GM23338 (cell line): ENCODE measurements around the gene USP32. TPM values are rescaled to one million over a fixed set of nuclear protein-coding genes. Genes with fewer than 3 reads are reported as not detected.
A peak's percentile ranks its signal among the peaks of the same experiment; 100 is the strongest.
"Not testable (repeated sequence)": the region's sequence is repeated elsewhere in the genome, so short reads cannot be mapped to it uniquely, and the experiment has no call there.

Experiments used
- ATAC-seq: fragments of 200-7000 bp; cut with Tn5 transposase; 3 replicates; pipeline ENCODE4 v1.9.1; 2020
- DNase-seq: peaks from one replicate; pipeline ENCODE4 v3.0.0-alpha.2; 2015; ENCODE audit warnings: low spot score
- H2AFZ ChIP-seq: fragments of 200-600 bp; sonication (generic); 2 replicates; pipeline ENCODE4 v1.8.0; 2016; ENCODE audit warnings: antibody characterized with exemption, mild to moderate bottlenecking, moderate library complexity
- H3F3A ChIP-seq: fragments of 200-600 bp; sonication (generic); replicated peaks from 2 replicates; pipeline ENCODE4 v1.8.0; 2017; ENCODE audit warnings: antibody characterized with exemption, mixed run types, low read depth
- H3K27ac ChIP-seq: fragments of 200-600 bp; sonication (generic); 2 replicates; pipeline ENCODE4 v1.6.1; 2016; ENCODE audit warnings: low read depth
- H3K27me3 ChIP-seq: fragments of 200-600 bp; sonication (generic); 2 replicates; pipeline ENCODE4 v1.8.0; 2016; ENCODE audit warnings: mild to moderate bottlenecking, mixed run types, moderate library complexity; ENCODE audit not compliant: insufficient read depth
- H3K36me3 ChIP-seq: fragments of 200-600 bp; sonication (generic); 2 replicates; pipeline ENCODE4 v1.8.0; 2016; ENCODE audit warnings: mild to moderate bottlenecking; ENCODE audit not compliant: insufficient read depth
- H3K4me1 ChIP-seq: fragments of 200-600 bp; sonication (generic); 2 replicates; pipeline ENCODE4 v1.8.0; 2016; ENCODE audit warnings: mild to moderate bottlenecking, moderate library complexity; ENCODE audit not compliant: insufficient read depth
- H3K4me2 ChIP-seq: fragments of 200-600 bp; sonication (generic); 2 replicates; pipeline ENCODE4 v1.7.1; 2017; ENCODE audit warnings: mixed run types
- H3K4me3 ChIP-seq: fragments of 200-600 bp; sonication (generic); 2 replicates; pipeline ENCODE4 v1.6.1; 2016; ENCODE audit warnings: mixed run types
- H3K79me2 ChIP-seq: fragments of 200-600 bp; sonication (generic); replicated peaks from 2 replicates; pipeline ENCODE4 v1.8.0; 2017; ENCODE audit warnings: mild to moderate bottlenecking; ENCODE audit not compliant: insufficient read depth
- H3K9me2 ChIP-seq: fragments of 200-600 bp; sonication (generic); 2 replicates; pipeline ENCODE4 v1.8.0; 2017; ENCODE audit not compliant: insufficient read depth
- H4K20me1 ChIP-seq: fragments of 200-600 bp; sonication (generic); replicated peaks from 2 replicates; pipeline ENCODE4 v1.8.0; 2017; ENCODE audit warnings: mild to moderate bottlenecking; ENCODE audit not compliant: insufficient read depth
- H3K27ac Mint-ChIP-seq: 2 replicates; pipeline ENCODE4 v1.8.0; 2020; ENCODE audit warnings: inconsistent platforms, mild to moderate bottlenecking, moderate library complexity, mixed read lengths
- H3K27me3 Mint-ChIP-seq: 3 replicates; pipeline ENCODE4 v1.8.0; 2022; ENCODE audit warnings: low read depth, mild to moderate bottlenecking, moderate library complexity, mixed read lengths, inconsistent platforms; ENCODE audit not compliant: insufficient read depth, poor library complexity
- H3K36me3 Mint-ChIP-seq: 3 replicates; pipeline ENCODE4 v1.8.0; 2021; ENCODE audit warnings: low read depth, mild to moderate bottlenecking, inconsistent platforms, moderate library complexity, mixed read lengths
- H3K4me1 Mint-ChIP-seq: 3 replicates; pipeline ENCODE4 v1.8.0; 2020; ENCODE audit warnings: mild to moderate bottlenecking, inconsistent platforms, mixed read lengths
- H3K4me3 Mint-ChIP-seq: 3 replicates; pipeline ENCODE4 v1.8.0; 2021; ENCODE audit warnings: moderate library complexity, mild to moderate bottlenecking, inconsistent platforms, mixed read lengths
- H3K9me3 Mint-ChIP-seq: 3 replicates; pipeline ENCODE4 v1.8.0; 2020; ENCODE audit warnings: moderate library complexity, mild to moderate bottlenecking, inconsistent platforms, mixed read lengths
- CREB1 ChIP-seq: fragments of 250-450 bp; sonication (Bioruptor Pico); IDR thresholded peaks from 2 replicates; pipeline ENCODE4 v1.5.0; 2020; ENCODE audit warnings: low read depth, mild to moderate bottlenecking, moderate library complexity
- EZH2 ChIP-seq: fragments of 200-600 bp; sonication (generic); IDR thresholded peaks from one replicate; pipeline ENCODE4 v1.8.0; 2017; ENCODE audit warnings: antibody characterized with exemption, mild to moderate bottlenecking, low read depth; ENCODE audit not compliant: unreplicated experiment
- EZH2phosphoT487 ChIP-seq: fragments of 200-600 bp; sonication (generic); IDR thresholded peaks from one replicate; pipeline ENCODE4 v1.8.1; 2018; ENCODE audit warnings: antibody characterized with exemption; ENCODE audit not compliant: unreplicated experiment
- JUNB ChIP-seq: IDR thresholded peaks from one replicate; pipeline ENCODE4 v1.6.1; 2016; ENCODE audit warnings: antibody characterized with exemption; ENCODE audit not compliant: unreplicated experiment
- NANOG ChIP-seq: IDR thresholded peaks from 2 replicates; pipeline ENCODE4 v1.6.1; 2016; ENCODE audit warnings: antibody characterized with exemption, borderline replicate concordance
- POLR2AphosphoS5 ChIP-seq: IDR thresholded peaks from 2 replicates; pipeline ENCODE4 v1.6.1; 2016; ENCODE audit warnings: antibody characterized with exemption, low read depth
- STAT1 ChIP-seq: IDR thresholded peaks from one replicate; pipeline ENCODE4 v1.6.1; 2016; ENCODE audit warnings: antibody characterized with exemption; ENCODE audit not compliant: unreplicated experiment
- ZNF114 ChIP-seq: fragments of 250-450 bp; sonication (Bioruptor Pico); IDR thresholded peaks from 2 replicates; pipeline ENCODE4 v1.5.0; 2020; ENCODE audit warnings: mild to moderate bottlenecking, moderate library complexity
- polyA plus RNA-seq: library from polyadenylated mRNA; unstranded; fragments of >200 nt; fragmentation: Nextera tagmentation; extraction: Ambion mirVana; gene quantifications from 2 replicates; pipeline ENCODE4 v1.2.1, GENCODE V29; 2016
- total RNA-seq: library from RNA; depleted of rRNA; stranded (reverse); fragments of >200 nt; shearing (Covaris generic); gene quantifications from 2 replicates; pipeline ENCODE4 v1.2.3, GENCODE V29; 2014
- TF ChIP-seq, protein P1 (sequence below): fragments of 250-450 bp; sonication (Bioruptor Pico); IDR thresholded peaks from 2 replicates; pipeline ENCODE4 v1.5.0; 2020; ENCODE audit warnings: mild to moderate bottlenecking, moderate library complexity
- TF ChIP-seq, protein P2 (sequence below): IDR thresholded peaks from 2 replicates; pipeline ENCODE4 v1.6.1; 2016; ENCODE audit warnings: antibody characterized with exemption

Gene USP32
- total and polyA plus RNA-seq, 2 experiments from 2014 or later = 43.6 to 129 TPM

- H3K4me1 ChIP-seq = peaks cover 43% of the 10 kb centered on the region
- DNase-seq = no peak
These were observed 10.0 kb downstream of the USP32 start for GRCh38 chr17:60381958-60382357.

DNA sequence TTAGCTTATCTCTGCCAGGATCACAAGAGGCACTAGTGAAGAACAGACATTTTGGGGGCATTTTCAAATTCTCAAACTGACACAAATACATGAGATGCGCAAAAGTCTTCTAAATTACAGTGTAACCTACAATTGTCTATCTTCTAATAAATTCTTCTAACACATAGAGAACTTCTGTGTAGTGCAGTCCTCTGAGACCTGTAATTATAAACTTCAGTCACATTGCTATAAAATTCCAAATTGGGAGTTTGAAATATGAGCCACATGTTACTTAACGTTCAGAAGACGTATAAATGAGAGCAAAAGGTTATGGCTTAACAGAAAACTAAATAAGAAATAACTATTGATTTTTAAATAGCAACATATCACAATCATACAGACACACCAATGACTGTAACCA lies 12.5 kb downstream of the USP32 start:
- ATAC-seq, H3K27ac ChIP-seq, H3K9me2 ChIP-seq, H3F3A ChIP-seq, H2AFZ ChIP-seq, H3K27ac Mint-ChIP-seq, H3K36me3 ChIP-seq, H3K4me3 Mint-ChIP-seq, H3K27me3 Mint-ChIP-seq, H3K27me3 ChIP-seq, H3K4me3 ChIP-seq, DNase-seq, H3K4me2 ChIP-seq, H3K9me3 Mint-ChIP-seq: not testable (repeated sequence)
- peaks cover 23% of the 10 kb centered on the region for H4K20me1 ChIP-seq
- H3K36me3 Mint-ChIP-seq = peaks cover 17% of the 10 kb centered on the region
- peaks cover 28% of the 10 kb centered on the region for H3K4me1 Mint-ChIP-seq
- peaks cover 97% of the 10 kb centered on the region for H3K79me2 ChIP-seq
- H3K4me1 ChIP-seq = peaks cover 21% of the 10 kb centered on the region

More at GRCh38 chr17:60381958-60382357, 10.0 kb downstream of the USP32 start:
- Histone ChIP-seq H4K20me1 (peaks cover 11% of the 10 kb centered on the region; the same call in 1 of the 2 replicates), H3K4me2 (no peak overlapping the region), H2AFZ (no peak overlapping the region), H3K4me3 (no peak overlapping the region), H3K9me2 (no peaks in the 10 kb centered on the region), H3K27me3 (no peaks in the 10 kb centered on the region), H3K79me2 (peaks cover 95% of the 10 kb centered on the region), H3K36me3 (no peaks in the 10 kb centered on the region), H3K27ac (no peak overlapping the region), H3F3A (peaks cover 6% of the 10 kb centered on the region; the same call in 1 of the 2 replicates)
- ATAC-seq = no peak
- H3K9me3 Mint-ChIP-seq = no peaks in the 10 kb centered on the region
- peaks cover 14% of the 10 kb centered on the region for H3K36me3 Mint-ChIP-seq
- H3K4me3 Mint-ChIP-seq = no peak overlapping the region; the same call in 2 of the 3 replicates
- peaks cover 52% of the 10 kb centered on the region for H3K4me1 Mint-ChIP-seq
- H3K27ac Mint-ChIP-seq = peak overlapping the region; percentile 40; the same call in 1 of the 2 replicates
- H3K27me3 Mint-ChIP-seq = peaks cover 3% of the 10 kb centered on the region
- TF ChIP-seq ZNF114 (CRISPR knock-in tag) (no peak), EZH2phosphoT487 (no peak), POLR2AphosphoS5 (no peak), CREB1 (CRISPR knock-in tag) (no peak), STAT1 (no peak), EZH2 (no peak), JUNB (no peak), NANOG (no peak)
- TF ChIP-seq, protein P1, sequence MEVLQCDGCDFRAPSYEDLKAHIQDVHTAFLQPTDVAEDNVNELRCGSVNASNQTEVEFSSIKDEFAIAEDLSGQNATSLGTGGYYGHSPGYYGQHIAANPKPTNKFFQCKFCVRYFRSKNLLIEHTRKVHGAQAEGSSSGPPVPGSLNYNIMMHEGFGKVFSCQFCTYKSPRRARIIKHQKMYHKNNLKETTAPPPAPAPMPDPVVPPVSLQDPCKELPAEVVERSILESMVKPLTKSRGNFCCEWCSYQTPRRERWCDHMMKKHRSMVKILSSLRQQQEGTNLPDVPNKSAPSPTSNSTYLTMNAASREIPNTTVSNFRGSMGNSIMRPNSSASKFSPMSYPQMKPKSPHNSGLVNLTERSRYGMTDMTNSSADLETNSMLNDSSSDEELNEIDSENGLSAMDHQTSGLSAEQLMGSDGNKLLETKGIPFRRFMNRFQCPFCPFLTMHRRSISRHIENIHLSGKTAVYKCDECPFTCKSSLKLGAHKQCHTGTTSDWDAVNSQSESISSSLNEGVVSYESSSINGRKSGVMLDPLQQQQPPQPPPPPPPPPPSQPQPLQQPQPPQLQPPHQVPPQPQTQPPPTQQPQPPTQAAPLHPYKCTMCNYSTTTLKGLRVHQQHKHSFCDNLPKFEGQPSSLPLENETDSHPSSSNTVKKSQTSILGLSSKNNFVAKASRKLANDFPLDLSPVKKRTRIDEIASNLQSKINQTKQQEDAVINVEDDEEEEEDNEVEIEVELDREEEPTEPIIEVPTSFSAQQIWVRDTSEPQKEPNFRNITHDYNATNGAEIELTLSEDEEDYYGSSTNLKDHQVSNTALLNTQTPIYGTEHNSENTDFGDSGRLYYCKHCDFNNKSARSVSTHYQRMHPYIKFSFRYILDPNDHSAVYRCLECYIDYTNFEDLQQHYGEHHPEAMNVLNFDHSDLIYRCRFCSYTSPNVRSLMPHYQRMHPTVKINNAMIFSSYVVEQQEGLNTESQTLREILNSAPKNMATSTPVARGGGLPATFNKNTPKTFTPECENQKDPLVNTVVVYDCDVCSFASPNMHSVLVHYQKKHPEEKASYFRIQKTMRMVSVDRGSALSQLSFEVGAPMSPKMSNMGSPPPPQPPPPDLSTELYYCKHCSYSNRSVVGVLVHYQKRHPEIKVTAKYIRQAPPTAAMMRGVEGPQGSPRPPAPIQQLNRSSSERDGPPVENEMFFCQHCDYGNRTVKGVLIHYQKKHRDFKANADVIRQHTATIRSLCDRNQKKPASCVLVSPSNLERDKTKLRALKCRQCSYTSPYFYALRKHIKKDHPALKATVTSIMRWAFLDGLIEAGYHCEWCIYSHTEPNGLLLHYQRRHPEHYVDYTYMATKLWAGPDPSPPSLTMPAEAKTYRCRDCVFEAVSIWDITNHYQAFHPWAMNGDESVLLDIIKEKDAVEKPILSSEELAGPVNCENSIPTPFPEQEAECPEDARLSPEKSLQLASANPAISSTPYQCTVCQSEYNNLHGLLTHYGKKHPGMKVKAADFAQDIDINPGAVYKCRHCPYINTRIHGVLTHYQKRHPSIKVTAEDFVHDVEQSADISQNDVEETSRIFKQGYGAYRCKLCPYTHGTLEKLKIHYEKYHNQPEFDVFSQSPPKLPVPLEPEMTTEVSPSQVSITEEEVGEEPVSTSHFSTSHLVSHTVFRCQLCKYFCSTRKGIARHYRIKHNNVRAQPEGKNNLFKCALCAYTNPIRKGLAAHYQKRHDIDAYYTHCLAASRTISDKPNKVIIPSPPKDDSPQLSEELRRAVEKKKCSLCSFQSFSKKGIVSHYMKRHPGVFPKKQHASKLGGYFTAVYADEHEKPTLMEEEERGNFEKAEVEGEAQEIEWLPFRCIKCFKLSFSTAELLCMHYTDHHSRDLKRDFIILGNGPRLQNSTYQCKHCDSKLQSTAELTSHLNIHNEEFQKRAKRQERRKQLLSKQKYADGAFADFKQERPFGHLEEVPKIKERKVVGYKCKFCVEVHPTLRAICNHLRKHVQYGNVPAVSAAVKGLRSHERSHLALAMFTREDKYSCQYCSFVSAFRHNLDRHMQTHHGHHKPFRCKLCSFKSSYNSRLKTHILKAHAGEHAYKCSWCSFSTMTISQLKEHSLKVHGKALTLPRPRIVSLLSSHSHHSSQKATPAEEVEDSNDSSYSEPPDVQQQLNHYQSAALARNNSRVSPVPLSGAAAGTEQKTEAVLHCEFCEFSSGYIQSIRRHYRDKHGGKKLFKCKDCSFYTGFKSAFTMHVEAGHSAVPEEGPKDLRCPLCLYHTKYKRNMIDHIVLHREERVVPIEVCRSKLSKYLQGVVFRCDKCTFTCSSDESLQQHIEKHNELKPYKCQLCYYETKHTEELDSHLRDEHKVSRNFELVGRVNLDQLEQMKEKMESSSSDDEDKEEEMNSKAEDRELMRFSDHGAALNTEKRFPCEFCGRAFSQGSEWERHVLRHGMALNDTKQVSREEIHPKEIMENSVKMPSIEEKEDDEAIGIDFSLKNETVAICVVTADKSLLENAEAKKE = no peak
- TF ChIP-seq, protein P2, sequence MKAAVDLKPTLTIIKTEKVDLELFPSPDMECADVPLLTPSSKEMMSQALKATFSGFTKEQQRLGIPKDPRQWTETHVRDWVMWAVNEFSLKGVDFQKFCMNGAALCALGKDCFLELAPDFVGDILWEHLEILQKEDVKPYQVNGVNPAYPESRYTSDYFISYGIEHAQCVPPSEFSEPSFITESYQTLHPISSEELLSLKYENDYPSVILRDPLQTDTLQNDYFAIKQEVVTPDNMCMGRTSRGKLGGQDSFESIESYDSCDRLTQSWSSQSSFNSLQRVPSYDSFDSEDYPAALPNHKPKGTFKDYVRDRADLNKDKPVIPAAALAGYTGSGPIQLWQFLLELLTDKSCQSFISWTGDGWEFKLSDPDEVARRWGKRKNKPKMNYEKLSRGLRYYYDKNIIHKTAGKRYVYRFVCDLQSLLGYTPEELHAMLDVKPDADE = no peak

GRCh38 chr17:60378187-60378586 lies 13.7 kb downstream of the USP32 start:
- H3K4me2 ChIP-seq, DNase-seq, H3K27ac ChIP-seq, H3K36me3 ChIP-seq, H2AFZ ChIP-seq, ATAC-seq, H3K27me3 Mint-ChIP-seq, H3K9me3 Mint-ChIP-seq, H3K9me2 ChIP-seq, H3K4me3 Mint-ChIP-seq, H3K4me3 ChIP-seq, H3K27ac Mint-ChIP-seq, H3F3A ChIP-seq, H3K27me3 ChIP-seq: not testable (repeated sequence)
- Histone ChIP-seq H3K79me2 (peaks cover 97% of the 10 kb centered on the region), H4K20me1 (peaks cover 31% of the 10 kb centered on the region), H3K4me1 (peaks cover 11% of the 10 kb centered on the region)
- Mint-ChIP-seq H3K4me1 (peaks cover 16% of the 10 kb centered on the region), H3K36me3 (peaks cover 15% of the 10 kb centered on the region)
